Measurements from ENCODE around the gene MRTFA.

The MRTFA gene

DNA sequence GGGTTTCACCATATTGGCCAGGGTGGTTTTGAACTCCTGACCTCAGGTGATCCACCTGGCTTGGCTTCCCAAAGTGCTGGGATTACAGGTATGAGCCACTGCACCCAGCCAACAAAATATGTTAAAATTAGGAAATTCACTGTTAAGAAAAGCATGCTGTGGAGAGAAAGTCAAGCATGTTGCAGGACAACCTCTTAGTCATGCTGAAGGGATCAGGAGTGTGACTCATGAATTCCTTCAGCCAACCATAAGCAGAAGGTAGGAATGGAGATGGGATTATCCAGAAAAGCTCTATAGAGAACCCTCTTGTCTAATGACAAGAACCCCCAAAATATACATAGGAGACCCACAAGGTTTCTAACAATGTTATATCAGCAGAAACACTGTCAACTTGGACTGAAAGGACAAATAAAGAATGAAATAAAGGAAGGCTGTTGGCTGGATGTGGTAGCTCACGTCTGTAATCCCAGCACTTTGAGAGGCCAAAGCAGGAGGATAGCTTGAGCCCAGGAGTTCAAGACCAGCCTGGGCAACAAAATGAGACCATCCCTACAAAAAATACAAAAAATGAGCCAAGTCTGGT lies 16.0 kb downstream of the MRTFA start:
- no peak overlapping the region for H3K4me3 ChIP-seq (ENCODE audit: control insufficient read depth, low read depth, low read length)
- peak; percentile 80 for DNase-seq (ENCODE audit: low read depth)
- TF ChIP-seq, protein P1, sequence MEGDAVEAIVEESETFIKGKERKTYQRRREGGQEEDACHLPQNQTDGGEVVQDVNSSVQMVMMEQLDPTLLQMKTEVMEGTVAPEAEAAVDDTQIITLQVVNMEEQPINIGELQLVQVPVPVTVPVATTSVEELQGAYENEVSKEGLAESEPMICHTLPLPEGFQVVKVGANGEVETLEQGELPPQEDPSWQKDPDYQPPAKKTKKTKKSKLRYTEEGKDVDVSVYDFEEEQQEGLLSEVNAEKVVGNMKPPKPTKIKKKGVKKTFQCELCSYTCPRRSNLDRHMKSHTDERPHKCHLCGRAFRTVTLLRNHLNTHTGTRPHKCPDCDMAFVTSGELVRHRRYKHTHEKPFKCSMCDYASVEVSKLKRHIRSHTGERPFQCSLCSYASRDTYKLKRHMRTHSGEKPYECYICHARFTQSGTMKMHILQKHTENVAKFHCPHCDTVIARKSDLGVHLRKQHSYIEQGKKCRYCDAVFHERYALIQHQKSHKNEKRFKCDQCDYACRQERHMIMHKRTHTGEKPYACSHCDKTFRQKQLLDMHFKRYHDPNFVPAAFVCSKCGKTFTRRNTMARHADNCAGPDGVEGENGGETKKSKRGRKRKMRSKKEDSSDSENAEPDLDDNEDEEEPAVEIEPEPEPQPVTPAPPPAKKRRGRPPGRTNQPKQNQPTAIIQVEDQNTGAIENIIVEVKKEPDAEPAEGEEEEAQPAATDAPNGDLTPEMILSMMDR (conservative IDR thresholded peaks at IDR 0.05; ENCODE audit: control insufficient read depth, insufficient read depth, low read depth, low read length) = no peak

DNA sequence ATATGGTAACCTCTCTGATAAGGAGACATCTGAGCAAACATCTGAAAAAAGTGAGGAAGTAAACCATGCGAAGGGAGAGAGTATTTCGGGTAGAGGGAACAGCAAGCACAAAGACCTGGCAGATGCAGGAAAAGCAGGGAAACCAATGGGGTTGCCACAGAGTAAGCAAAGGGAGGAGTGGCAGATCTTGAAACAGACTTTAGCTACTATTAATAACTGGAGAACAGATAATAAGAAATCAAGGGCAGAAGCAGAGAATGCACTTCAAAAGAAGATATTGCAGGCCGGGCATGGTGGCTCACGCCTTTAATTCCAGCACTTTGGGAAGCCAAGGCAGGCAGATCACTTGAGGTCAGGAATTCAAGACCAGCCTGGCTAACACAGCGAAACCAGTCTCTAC lies 18.1 kb downstream of the MRTFA start:
- TF ChIP-seq, protein P1 (conservative IDR thresholded peaks at IDR 0.05; ENCODE audit: control insufficient read depth, insufficient read depth, low read depth, low read length) = no peak
- no peak for DNase-seq (ENCODE audit: low read depth)
- no peak overlapping the region for H3K4me3 ChIP-seq (ENCODE audit: control insufficient read depth, low read depth, low read length)

DNA sequence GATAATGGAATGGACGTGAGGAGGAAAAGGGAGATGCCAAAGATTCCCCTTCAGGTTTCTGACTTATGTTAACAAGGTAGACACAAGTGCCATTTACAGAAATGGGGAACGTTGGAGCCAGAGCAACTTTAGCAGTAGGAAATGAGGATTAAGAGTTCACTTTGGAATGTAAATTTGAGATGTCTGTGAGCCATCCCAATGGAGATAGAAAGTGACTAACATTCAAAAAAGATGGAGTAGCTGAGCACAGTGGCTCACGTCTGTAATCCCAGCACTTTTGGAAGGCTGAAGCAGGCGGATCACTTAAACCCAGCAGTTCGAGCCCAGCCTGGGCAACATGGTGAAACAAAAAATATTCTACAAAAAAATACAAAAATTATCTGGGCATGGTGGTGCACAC lies 19.9 kb downstream of the MRTFA start:
- no peak overlapping the region for H3K4me3 ChIP-seq (ENCODE audit: control insufficient read depth, low read depth, low read length)
- no peak for DNase-seq (ENCODE audit: low read depth)
- TF ChIP-seq, protein P1 (conservative IDR thresholded peaks at IDR 0.05; ENCODE audit: control insufficient read depth, insufficient read depth, low read depth, low read length) = no peak

DNA sequence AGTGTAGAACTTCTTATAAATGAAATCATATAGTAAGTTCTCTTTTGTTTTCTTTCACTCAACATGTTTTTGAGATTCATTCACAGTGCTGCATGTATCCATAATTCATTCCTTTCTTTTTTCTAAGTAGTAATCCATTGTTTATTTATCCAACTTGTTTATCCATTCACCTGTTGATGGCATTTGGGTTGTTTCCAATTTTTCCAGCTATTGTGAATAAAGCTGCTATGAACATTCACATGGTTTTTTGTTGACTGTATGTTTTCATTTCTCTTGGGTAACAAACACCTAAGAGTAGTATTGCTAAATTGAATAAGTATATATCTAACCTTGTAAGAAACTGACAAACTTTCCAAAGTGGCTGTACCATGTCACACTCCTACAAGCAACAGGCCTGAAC lies 23.5 kb downstream of the MRTFA start:
- TF ChIP-seq, protein P1 (conservative IDR thresholded peaks at IDR 0.05; ENCODE audit: control insufficient read depth, insufficient read depth, low read depth, low read length) = no peak
- H3K4me3 ChIP-seq (ENCODE audit: control insufficient read depth, low read depth, low read length) = no peak overlapping the region
- DNase-seq (ENCODE audit: low read depth) = no peak

DNA sequence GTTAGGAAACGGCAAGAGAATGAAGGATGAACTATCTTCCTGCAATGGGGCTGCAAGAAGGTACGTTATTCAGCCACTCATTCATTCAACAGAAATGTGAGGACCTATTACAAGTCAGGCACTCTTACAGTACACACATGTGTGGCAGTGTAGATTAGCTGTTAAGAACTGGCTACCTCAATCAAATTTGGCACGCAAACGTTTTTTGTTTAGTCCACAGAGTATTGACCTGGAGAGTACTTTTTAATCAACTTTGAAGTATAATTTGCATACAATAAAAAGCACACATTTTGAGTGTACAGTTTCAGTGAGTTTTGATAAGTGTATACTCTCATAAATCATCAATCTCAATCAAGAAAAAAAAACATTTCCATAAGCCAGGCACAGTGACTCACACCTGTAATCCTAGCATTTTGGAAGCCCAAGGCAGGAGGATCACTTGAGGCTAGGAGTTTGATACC lies 24.2 kb downstream of the MRTFA start:
- no peak overlapping the region for H3K4me3 ChIP-seq (ENCODE audit: control insufficient read depth, low read depth, low read length)
- TF ChIP-seq, protein P1 (conservative IDR thresholded peaks at IDR 0.05; ENCODE audit: control insufficient read depth, insufficient read depth, low read depth, low read length) = no peak
- DNase-seq (ENCODE audit: low read depth) = no peak

DNA sequence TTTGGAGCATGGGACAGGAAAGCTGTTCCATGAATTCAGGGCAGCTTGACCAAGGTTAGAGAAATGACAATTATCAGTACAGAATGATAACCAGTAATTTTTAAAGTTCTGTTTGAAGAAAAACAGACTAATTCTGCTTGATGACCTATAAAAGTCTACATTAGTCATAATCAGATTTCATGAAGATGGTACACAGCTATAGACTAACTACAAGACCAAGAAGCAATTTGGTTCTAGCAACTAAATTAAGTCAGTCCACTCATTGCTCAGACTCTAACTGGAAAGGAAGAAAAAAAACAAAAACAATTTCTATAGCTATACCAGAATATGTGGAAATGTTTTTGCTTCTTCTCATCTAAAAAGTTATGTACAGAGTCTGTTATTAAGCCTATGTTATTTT lies 24.9 kb downstream of the MRTFA start:
- DNase-seq (ENCODE audit: low read depth) = no peak
- TF ChIP-seq, protein P1 (conservative IDR thresholded peaks at IDR 0.05; ENCODE audit: control insufficient read depth, insufficient read depth, low read depth, low read length) = no peak
- no peak overlapping the region for H3K4me3 ChIP-seq (ENCODE audit: control insufficient read depth, low read depth, low read length)
